DMS79 treated with DMSO at 0.1 percent for 48 hours (cell line): Measurements from ENCODE around the gene KCTD16.

Experiments used
- DNase-seq: peaks from one replicate; lab custom pipeline; 2025; lab: John Stamatoyannopoulos, UW

KCTD16 gene

GRCh38 chr5:144463481-144464223, 293.0 kb downstream of the KCTD16 start:
- DNase-seq = no peak

- no peak for DNase-seq
These were observed 293.6 kb downstream of the KCTD16 start for GRCh38 chr5:144464306-144464705.

- DNase-seq = no peak
These were observed 294.8 kb downstream of the KCTD16 start for GRCh38 chr5:144465441-144465840.

GRCh38 chr5:144467792-144468191, 297.1 kb downstream of the KCTD16 start:
- DNase-seq = no peak

GRCh38 chr5:144468571-144468970, 297.9 kb downstream of the KCTD16 start:
- no peak for DNase-seq

GRCh38 chr5:144469106-144469505, 298.4 kb downstream of the KCTD16 start:
- DNase-seq = no peak

GRCh38 chr5:144472221-144472620, 301.5 kb downstream of the KCTD16 start:
- DNase-seq = no peak

- no peak for DNase-seq
These were observed 303.0 kb downstream of the KCTD16 start for GRCh38 chr5:144473650-144474049.

GRCh38 chr5:144478565-144478964, 307.9 kb downstream of the KCTD16 start:
- DNase-seq = no peak

- DNase-seq = no peak
These were observed 311.2 kb downstream of the KCTD16 start for GRCh38 chr5:144481861-144482260.

- no peak for DNase-seq
These were observed 313.6 kb downstream of the KCTD16 start for GRCh38 chr5:144484124-144484897.

GRCh38 chr5:144485540-144485939, 314.9 kb downstream of the KCTD16 start:
- no peak for DNase-seq

- no peak for DNase-seq
These were observed 316.5 kb downstream of the KCTD16 start for GRCh38 chr5:144487207-144487606.

GRCh38 chr5:144487761-144488160, 317.1 kb downstream of the KCTD16 start:
- DNase-seq = no peak

GRCh38 chr5:144503123-144503522, 332.4 kb downstream of the KCTD16 start:
- DNase-seq = no peak

GRCh38 chr5:144504929-144505577, 334.4 kb downstream of the KCTD16 start:
- DNase-seq = no peak

- no peak for DNase-seq
These were observed 340.3 kb downstream of the KCTD16 start for GRCh38 chr5:144510845-144511579.

GRCh38 chr5:144511580-144512072, 341.0 kb downstream of the KCTD16 start:
- DNase-seq = no peak

GRCh38 chr5:144522698-144523097, 352.0 kb downstream of the KCTD16 start:
- DNase-seq = no peak

GRCh38 chr5:144525000-144525399, 354.3 kb downstream of the KCTD16 start:
- no peak for DNase-seq

GRCh38 chr5:144531188-144531587, 360.5 kb downstream of the KCTD16 start:
- DNase-seq = no peak
